MM.1S (cell line): Measurements from ENCODE around the gene CDH4.

ENCODE experiments used
- EZH2 ChIP-seq: fragments of 300-600 bp; sonication (generic); optimal IDR thresholded peaks from 2 replicates; pipeline ENCODE3; 2017; ENCODE audit warnings: low read depth, mild to moderate bottlenecking, antibody characterized with exemption, low read length, mixed read lengths
- EZH2phosphoT487 ChIP-seq: fragments of 300-600 bp; sonication (generic); IDR thresholded peaks from 2 replicates; pipeline ENCODE4 v1.6.1; 2018; ENCODE audit warnings: antibody characterized with exemption, low read length
- TF ChIP-seq, protein P1 (sequence below): fragments of 300-600 bp; sonication (generic); IDR thresholded peaks from 2 replicates; pipeline ENCODE4 v1.5.1; 2016; ENCODE audit warnings: antibody characterized with exemption, low read length, mixed read lengths

DNA sequence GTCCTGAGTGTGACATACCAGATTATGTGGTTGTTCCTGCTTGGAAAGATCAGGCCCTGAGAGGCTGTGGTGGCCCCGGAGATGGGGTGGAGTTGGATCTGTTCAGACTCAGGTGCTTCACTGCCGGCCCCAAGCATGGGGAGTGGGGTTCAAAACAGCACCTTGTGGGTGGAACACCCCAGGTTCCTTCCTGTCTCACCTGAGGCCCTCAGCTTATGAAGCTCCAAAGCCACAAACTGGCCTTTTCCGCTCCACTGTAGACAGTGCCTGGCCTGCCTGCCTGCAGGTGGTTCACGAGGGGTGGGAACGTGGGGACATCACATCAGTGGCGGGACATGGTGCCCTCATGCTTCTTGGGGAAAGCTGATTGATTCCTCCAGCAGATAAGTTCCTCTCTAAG is 667.2 kb downstream of the CDH4 start:
- TF ChIP-seq, protein P1, sequence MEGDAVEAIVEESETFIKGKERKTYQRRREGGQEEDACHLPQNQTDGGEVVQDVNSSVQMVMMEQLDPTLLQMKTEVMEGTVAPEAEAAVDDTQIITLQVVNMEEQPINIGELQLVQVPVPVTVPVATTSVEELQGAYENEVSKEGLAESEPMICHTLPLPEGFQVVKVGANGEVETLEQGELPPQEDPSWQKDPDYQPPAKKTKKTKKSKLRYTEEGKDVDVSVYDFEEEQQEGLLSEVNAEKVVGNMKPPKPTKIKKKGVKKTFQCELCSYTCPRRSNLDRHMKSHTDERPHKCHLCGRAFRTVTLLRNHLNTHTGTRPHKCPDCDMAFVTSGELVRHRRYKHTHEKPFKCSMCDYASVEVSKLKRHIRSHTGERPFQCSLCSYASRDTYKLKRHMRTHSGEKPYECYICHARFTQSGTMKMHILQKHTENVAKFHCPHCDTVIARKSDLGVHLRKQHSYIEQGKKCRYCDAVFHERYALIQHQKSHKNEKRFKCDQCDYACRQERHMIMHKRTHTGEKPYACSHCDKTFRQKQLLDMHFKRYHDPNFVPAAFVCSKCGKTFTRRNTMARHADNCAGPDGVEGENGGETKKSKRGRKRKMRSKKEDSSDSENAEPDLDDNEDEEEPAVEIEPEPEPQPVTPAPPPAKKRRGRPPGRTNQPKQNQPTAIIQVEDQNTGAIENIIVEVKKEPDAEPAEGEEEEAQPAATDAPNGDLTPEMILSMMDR: no peak
- TF ChIP-seq EZH2 (no peak), EZH2phosphoT487 (no peak)
